HG03139 (cell line): ENCODE measurements around the gene RASEF.

ENCODE experiments used
- ATAC-seq: cut with Tn5 transposase; IDR thresholded peaks from one replicate; pipeline ENCODE4 v1.9.1; 2021; ENCODE audit not compliant: unreplicated experiment

RASEF gene

DNA sequence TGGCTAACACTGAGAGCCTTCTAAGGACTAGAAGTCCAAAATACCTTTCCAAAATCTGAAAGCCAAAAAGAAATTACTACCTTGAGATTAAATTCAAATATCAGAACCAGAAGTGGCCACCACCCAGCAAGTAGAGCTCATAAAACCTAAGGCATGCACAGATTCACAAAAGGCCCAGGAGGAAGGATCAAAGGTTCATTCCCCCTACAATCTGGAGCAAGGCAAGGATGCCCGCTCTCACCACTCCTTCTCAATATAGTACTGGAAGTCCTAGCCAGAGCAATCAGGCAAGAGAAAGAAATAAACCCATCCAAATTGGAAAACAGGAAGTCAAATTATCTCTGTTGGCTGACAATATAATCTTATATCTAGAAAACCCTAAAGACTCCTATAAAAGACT, 6.0 kb downstream of the RASEF start:
- no peak for ATAC-seq

DNA sequence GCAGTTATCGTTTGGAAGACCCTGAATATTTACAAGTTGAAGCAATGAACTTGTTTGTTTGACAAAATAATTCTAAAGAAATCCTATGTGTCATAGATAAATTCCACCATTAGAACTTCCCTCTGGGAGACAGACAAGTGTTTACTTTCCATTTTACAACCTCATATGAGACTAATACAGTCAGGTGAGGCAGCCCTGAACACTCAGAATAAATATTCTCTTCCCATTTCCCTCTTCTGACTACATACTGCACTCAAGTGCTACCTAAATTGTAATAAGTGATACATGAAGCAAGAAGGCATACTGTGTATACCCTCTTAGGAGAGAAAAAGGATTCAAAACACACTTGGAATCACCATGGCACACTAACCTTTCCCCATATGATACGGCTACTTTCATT, 6.8 kb downstream of the RASEF start:
- no peak for ATAC-seq

DNA sequence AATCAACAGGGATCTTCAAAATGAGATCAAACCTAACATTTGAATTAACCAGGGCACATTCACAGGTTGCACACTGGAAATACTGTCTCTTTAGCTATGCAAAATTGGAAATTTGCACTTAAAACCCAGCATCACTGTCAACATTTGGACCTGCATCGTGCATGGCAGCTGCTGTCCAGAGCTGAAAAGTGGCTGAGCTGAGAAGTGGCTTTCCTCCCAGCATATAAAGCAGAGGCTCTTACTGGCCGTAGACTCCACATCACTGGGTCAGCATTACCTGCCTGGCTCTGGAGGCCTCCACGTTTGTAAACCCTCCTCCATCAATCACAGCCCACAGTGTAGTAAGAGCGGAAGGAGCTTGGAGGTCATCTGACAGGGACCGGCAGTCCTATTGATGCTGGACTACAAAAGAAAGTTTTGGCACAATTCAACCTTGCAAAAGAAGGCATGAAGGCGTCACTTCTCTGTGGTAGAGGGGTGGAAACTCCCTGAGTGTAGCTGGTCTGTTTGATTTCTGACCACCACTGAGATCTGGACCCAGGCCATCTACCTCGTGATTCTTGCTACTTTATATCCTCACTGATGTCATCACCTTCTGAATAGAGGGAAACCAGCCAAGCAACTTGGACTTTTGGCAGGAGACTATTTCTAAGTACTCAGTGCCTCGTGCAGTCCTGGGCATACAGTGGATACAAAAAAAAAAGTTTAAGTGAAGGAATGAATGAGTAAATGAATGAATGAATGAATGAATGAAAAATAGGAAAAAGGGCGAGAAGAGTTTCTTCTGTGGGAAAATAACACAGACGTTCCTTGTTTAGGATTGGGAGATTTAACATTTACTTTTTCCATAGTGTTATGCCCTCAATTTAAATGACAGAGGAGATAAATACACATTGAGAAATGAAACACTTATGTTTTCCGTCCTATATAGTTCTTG, 14.8 kb downstream of the RASEF start:
- no peak for ATAC-seq

DNA sequence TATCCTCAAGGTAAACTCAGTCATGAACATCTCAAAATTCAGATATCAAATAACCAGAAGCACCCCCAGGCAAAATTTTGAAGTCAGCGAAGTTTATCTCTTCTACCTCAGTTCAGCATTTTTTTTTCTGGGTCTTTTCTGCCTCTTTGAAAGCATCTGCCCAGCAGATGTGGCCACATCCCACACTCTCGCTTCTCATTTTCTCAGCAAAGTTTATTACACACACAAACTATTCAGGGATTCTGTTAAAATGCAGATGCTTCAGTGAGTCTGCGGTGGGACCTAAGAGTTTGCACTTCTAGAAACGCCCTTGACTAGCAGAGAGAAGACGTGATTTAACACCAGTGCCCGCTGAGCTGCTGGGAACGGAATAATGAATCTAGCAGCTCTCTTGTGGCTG, 19.3 kb downstream of the RASEF start:
- ATAC-seq: no peak

DNA sequence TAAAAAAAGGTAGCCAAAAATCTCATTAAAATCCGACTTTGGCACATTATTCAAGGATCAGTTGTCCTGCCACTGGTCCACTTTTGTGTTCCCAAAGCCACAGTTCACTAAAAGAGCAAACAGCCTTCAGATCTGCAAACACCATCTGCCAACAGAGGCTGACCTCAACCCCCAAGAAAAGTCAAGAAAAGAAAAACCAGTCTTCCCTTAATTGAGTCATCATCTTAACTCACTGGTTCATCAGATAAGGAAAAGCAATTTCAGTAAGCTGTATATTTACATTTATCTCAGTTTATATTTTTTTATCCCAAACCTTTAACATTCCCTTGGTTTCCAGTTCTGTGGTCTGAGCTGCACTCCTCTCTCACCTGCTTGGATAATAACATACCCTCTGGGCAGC, 21.2 kb downstream of the RASEF start:
- ATAC-seq: no peak

DNA sequence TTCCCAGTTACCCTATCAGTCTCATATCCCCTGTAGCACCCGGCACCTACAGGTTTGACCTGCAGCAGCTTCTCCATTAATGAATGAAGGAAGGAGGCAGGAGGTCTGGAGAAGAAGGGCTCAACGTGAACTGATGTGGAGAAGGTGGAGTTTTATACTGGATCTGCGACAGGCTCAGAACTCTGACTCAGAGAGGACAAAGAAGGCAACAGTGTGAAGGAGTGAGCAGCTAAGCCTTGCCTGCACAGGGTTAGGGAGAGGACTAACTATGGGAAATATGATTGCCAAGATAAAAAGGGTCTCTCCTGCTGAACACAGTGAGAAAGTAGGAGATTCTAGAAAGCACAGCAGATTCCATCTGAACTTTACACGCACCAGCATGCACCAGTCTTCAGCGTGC, 23.6 kb downstream of the RASEF start:
- no peak for ATAC-seq

DNA sequence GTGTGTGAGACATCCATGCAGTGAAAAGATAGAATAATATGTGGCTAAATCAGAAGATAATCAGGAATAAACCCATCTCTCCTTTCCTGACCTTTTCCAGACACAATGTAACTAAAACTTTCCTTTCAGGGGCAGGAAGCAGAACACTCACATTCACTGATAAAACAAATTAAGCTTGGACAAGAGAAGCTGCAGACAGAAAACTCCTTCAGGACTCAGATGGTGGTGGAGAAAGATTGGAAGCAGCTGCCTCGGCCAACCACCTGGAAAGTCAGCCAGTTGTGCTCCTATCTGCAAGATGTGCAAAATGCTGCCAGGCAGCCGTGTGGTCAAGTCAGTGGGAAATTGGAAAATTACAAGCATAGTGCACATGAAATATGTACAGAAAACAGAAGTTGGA, 26.9 kb downstream of the RASEF start:
- ATAC-seq: no peak

DNA sequence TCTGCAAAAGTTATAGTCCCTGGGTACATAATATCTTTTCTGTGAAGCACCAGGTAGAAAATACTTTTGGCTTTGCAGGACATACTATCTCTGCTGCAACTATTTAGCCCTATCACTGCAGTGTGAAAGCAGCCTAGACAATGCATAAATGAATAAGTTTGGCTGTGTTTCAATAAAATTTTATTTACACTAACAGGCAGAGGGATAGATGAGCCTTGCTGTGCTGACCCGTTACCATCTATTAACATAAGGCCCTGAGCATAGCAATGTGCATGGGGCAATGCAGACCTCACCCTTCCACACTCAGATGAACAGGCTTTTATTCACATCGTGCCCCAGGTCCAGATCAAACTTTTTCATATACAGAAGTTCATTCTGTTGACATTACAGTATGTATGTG, 27.8 kb downstream of the RASEF start:
- no peak for ATAC-seq

DNA sequence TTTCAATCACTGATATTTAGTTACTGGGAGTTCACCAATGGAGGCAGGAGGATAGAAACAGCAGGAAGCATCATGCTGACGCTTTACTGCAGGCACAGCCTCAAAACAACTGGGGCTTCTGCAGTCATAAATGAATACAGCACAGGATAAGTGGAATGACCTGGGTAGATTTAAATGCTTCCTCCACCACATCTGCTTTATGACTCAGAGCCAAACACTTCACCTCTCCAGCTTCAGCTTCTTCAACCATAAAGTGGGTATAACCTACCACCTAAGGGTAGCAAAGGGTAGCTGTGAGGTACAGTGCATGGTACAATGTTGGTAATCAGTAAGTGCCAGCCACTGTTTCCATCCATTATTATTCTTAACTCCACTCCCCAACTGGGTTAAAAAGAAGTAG, 28.4 kb downstream of the RASEF start:
- ATAC-seq: no peak

DNA sequence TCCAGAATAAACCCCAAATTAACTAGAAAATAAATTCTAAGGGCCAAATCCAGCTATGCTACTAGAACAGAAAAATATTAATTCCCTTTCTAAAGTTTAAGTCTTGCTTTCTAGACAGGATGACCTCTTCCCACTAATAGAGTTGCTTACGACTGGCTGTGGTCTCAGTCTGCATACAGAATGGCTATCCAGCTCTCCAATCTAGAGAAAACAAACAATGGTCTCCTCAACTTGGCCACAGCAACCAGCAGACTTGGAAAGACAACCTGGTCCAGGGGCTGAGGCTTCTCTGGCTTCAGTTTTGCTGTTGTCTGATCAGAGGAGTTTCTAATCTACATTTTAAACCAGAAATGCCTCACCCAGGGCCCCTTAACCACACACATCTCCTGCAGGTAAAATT, 28.9 kb downstream of the RASEF start:
- ATAC-seq: no peak

DNA sequence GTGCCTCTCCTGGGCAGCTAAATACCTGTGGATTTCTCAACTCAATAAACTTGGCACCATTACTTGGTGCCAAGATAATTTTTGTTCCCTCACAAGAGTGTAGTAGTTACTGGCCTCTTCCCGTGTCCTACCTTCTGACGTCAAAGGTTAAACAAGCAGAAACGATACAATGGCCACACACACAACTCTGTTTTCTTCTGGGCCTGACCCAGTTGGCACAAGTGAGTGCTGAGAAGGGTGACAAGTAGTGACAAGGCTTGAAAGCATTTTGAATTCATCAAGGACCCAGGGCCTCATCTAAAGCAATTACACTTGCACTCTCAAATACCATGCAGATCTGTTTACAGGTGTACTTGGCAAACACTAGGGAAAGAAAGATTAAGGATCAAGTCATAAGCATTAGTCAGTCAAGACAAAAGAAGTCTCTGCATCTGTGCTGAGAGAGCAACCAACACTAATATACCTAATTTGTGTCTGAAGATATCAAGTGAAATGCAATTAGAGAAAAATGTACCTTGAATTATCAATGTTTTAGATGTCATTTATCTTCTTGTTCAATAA, 30.8 kb downstream of the RASEF start:
- ATAC-seq: no peak

DNA sequence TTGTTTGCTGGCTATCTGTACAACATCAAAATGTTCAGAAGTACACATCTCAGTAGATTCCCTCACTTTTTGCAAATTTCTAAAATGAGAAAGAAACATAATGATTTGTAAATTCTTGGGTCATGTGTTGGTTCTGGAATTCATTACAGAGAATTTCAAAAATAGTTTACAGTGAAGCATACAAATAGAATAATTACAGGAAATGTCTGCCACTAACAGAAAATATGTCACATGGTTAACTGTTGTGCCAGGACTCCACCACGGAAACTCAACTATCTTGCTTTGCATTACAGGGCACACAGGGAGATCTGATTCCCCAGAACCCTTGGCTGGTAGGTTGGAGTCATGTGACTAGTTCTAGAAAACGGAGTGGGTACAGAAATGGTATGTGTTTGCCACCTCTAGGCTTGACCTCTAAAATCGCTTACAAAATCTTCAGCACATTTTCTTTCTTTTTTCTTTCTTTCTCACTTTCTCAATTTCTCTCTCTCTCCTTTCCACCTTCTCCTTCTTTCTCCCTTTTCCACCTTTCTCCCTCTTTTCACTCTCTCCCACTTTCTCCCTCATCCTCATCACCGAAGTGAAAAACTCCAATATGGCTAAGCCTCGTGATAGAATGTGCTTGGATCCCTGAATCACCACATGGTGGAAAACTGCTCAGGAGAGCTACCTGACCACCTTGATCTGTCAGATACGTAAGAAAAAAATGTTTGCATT, 32.4 kb downstream of the RASEF start:
- ATAC-seq: no peak

DNA sequence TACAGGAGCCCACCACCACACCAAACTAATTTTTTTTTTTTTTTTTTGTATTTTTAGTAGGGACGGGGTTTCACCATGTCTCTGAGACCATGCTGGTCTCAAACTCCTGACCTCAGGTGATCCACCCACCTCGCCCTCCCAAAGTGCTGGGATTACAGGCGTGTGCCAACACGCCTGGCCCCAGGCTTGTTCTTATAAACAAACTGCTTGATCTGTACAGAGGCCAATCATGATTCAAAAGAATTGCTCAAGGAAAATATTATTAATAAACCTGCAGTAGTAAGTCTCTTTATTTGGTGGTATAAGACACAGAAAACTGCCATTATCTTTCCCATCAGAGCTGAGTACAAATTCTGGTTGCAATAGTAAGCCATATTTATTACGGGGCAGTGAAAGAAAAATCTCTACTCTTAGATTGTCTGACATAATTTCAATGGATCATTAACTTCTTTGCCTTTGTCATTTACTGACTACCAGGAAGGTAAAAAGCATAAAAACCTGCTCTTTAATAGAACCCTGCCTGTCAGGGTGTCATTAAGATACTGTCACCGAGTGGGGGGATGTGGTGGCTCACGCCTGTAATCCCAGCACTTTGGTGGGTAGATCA, 33.3 kb downstream of the RASEF start:
- no peak for ATAC-seq

DNA sequence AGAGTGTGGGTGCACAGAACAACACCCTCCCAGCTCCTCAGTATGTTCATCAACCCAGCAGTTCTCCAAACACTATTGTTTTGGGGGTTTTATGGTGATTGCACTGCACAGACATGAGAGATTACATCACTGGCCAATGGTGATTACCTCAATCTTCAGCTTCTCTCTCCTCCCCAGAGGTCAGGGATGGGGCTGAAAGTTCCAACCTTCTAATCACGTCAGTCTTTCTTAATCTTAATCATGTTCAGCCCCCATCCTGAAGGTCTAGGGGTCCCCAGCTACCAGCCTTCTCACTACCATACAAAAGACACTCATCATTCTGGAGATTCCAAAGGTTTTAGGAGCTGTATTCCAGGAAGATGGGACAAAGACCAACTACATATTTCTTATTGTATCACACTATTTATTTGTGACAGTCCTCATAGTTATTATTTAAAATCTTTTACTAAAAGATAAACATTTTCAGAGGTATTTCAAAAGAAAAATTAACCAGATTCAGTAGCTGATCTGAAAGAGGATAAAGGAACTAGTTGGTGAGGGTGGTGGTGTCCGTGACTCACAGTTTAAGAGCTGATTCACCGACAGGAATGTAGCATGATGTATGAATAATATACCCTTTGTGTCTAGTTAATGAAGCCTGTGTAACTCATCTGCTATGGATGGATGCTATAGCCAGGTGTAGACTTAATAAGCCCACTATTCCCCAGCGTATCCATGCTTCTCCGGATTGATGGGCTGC, 35.6 kb downstream of the RASEF start:
- ATAC-seq: no peak

DNA sequence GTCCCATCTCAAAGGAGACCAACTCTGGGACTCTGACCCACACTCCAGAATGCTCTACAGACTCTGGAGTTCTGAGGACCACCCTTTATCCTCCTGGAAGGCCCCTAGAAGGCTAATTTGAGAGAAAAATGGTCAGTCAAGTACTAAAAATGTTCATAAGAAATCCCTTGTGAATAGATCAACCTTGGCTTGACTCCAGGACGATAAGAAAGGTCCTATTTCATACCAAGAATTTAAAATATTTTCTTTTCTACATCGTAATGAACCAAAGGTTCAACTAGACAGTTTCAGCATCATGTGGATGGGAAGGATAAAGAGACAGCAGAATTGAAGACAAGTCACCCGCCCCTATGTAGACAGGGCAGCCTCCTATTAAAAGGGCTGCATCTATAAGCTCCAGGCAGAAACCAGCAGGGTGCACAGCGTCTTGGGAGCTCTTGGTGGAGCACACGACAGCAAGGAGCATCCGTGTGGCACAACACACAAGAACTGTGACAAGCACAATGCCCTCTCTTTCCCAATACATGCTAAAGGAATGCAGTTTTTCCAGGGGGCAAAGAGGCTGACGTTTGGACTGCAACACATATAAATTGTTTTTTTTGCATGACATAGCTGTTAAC, 38.3 kb downstream of the RASEF start:
- no peak for ATAC-seq

DNA sequence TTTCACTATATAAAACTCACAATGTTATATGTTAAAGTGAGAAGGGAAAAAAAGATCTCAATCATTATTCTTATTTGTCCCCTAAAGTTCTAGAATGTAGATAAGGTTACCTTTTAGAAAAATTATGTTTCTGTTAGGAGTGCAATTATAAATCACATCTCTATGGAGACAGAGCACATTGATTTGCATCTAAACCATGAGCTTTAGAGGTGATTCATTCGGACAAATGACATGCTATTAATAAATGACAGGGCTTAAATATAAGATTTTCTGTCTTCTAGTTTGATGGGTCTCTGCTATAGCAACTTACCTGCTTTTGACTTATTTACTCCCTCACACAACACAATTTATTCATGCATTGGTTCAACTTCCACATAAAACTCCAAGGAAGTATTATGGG, 39.8 kb downstream of the RASEF start:
- no peak for ATAC-seq

DNA sequence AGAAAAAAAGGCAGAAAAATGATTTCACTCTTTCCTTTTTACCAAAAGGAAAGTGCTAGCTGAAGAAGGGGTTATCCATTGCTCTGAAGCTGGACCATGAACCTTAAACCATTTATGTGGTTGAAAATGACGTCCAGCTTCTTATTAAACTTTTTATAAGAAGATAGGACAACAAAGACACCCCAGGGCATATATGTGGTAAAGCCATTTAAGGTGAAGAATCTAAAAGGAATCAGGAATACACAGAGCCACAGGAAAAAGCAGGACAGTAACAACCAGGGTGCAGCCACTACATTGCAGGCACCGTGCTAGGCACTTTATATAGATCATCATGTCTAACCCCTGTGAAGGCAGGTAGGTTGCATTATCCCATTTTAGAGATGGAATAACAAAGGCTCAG, 42.1 kb downstream of the RASEF start:
- ATAC-seq: no peak

DNA sequence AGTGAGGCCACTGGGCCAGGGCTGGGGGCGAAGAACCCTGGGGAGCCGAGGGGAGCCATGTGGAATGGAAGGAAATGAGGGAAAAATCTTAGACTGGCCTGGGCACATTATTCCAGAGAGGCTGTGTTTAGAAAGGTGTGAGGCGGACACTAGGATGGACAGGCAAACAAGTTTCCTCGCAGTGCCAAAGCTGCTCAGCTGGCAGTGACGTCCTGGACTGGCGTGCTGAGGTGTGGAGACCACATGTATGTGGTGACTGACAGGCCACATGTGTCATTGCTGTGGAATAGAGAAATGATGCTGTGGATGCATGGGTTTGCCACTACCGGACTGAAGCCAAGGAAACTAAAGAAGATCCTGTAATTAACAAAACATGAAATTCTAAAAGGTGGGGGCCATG, 42.6 kb downstream of the RASEF start:
- no peak for ATAC-seq

DNA sequence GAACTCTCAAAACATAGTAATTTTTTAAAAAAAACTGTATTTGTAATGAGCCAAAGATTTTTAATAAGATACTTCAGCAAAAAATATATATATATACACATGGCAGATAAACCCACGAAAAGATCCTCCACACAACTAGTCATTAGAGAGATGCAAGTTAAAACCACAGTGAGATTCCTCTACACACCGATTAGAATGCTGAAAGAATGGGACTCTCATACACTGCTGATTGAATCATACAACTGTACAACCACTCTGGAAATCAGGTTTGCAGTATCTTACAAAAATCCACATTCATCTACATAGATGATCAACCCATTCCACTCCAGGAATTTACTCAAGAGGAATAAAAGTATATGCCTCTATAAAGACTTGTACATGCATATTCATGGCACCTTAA, 43.7 kb downstream of the RASEF start:
- ATAC-seq: no peak

DNA sequence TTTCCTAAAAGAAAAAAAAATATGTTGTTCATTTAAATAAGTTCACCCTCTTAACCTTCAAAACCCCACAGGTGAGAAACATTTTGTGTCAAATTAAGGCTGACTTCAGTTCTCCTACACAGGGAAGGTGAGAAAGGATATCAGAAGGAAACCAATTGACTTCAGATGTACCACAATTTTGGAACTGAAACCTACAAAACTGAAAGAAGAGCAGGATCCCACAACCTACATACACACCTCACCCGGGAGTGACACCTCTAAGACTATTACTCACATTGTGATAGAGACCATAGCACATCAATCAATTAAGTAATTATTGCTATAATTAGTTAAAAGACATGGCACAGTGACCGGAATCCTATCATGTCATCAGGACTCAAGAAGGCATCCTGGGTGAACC, 47.0 kb downstream of the RASEF start:
- ATAC-seq: no peak
